ENCODE data around the gene HOXC9.

DNA sequence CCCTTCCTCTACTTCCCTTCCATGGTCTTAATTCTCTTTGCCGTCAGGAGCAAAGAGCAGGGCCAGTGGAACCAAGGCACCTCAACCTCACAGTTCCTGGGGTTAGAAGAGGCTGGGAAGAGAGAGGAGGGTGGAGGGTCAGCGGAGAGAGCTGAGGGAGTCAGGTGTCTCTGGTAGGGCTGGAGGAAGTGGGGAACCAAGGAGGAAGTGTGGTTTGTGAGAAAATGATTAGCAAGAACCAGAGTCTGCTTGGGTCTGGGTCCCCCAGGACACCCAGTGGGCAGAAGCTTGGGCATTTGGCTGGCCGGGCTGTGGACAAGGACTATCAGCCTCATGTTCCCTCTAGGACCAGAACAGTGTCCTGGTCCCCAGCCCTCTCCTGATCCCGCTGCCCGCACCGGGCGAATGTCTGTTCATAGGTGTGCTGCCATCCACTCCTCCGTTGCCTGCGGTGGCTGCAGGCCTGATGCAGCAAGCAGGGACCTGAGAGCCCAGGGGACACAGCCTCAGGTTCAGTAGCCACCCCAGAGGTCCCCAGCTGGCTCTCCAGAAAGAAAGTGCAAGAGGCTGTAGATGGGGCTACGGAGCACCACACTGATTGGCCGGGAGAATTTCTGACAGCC, 42.9 kb upstream of the HOXC9 start:
- no peak for TF ChIP-seq POLR2A (IDR thresholded peaks at IDR 0.05)
- TF ChIP-seq, protein P1, sequence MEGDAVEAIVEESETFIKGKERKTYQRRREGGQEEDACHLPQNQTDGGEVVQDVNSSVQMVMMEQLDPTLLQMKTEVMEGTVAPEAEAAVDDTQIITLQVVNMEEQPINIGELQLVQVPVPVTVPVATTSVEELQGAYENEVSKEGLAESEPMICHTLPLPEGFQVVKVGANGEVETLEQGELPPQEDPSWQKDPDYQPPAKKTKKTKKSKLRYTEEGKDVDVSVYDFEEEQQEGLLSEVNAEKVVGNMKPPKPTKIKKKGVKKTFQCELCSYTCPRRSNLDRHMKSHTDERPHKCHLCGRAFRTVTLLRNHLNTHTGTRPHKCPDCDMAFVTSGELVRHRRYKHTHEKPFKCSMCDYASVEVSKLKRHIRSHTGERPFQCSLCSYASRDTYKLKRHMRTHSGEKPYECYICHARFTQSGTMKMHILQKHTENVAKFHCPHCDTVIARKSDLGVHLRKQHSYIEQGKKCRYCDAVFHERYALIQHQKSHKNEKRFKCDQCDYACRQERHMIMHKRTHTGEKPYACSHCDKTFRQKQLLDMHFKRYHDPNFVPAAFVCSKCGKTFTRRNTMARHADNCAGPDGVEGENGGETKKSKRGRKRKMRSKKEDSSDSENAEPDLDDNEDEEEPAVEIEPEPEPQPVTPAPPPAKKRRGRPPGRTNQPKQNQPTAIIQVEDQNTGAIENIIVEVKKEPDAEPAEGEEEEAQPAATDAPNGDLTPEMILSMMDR (IDR thresholded peaks at IDR 0.05): no peak
